ENCODE data around the gene MAGI2.
"Not testable (repeated sequence)": the region's sequence is repeated elsewhere in the genome, so short reads cannot be mapped to it uniquely, and the experiment has no call there.

MAGI2 gene

GRCh38 chr7:78322231-78322630 lies 1131.2 kb downstream of the MAGI2 start:
- not testable (repeated sequence) for H3K36me3 Mint-ChIP-seq (ENCODE audit: low read depth); H3K4me1 Mint-ChIP-seq (ENCODE audit: low read depth); H3K9me3 Mint-ChIP-seq; H3K27me3 Mint-ChIP-seq (ENCODE audit: low read depth); H3K4me3 Mint-ChIP-seq; DNase-seq (ENCODE audit: low spot score); H3K27ac Mint-ChIP-seq

GRCh38 chr7:78317371-78317770 lies 1136.1 kb downstream of the MAGI2 start:
- Mint-ChIP-seq H3K27me3 (ENCODE audit: low read depth) (no peaks in the 10 kb centered on the region), H3K4me3 (no peak overlapping the region), H3K27ac (no peak overlapping the region), H3K9me3 (peaks cover 3% of the 10 kb centered on the region), H3K36me3 (ENCODE audit: low read depth) (no peaks in the 10 kb centered on the region), H3K4me1 (ENCODE audit: low read depth) (no peaks in the 10 kb centered on the region)
- no peak for DNase-seq (ENCODE audit: low spot score)

DNA sequence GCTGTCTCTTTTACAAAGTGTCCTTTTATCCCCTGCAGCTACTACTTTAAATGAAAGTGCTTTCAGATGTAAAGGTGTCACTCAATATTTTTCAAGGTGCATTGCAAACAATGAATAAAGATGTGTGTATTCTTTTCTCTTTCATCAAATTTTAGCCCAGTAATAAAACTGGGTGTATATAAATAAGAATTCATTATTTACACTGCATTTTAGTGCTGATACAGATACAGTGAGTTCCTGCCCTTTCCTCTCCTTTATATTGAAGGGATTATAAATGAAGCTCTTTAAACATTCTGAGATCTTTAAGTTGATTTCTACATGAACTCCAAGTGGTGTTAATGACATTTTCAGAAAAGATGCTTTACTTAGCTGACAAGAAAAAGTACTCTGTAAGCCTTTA lies 1137.4 kb downstream of the MAGI2 start:
- Mint-ChIP-seq H3K36me3 (ENCODE audit: low read depth) (no peaks in the 10 kb centered on the region), H3K4me1 (ENCODE audit: low read depth) (no peaks in the 10 kb centered on the region), H3K27me3 (ENCODE audit: low read depth) (no peaks in the 10 kb centered on the region), H3K9me3 (peaks cover 3% of the 10 kb centered on the region), H3K27ac (no peak overlapping the region), H3K4me3 (no peak overlapping the region)
- no peak for DNase-seq (ENCODE audit: low spot score)

DNA sequence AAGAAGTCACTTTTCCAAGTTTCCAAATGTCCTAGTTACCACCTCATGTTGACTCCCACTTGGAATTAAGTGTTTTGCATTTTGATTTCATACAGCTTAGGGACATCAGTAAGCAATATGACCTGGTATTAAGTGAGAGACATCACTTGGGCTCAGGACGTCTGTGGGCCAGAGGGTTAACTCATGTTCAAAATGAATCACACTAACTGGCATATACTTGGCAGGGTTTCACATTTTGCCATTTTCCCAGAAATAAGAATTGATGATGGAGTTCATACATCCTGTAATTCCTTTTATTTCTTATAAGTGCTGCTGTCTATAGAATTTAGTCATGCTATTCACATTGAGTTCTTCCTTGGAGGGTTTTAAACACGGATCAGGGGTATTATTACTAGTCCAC lies 1138.3 kb downstream of the MAGI2 start:
- H3K9me3 Mint-ChIP-seq = peaks cover 3% of the 10 kb centered on the region

GRCh38 chr7:78311181-78311580 lies 1142.3 kb downstream of the MAGI2 start:
- Mint-ChIP-seq H3K9me3 (no peaks in the 10 kb centered on the region), H3K4me3 (no peak overlapping the region), H3K36me3 (ENCODE audit: low read depth) (no peaks in the 10 kb centered on the region), H3K4me1 (ENCODE audit: low read depth) (no peaks in the 10 kb centered on the region), H3K27ac (no peak overlapping the region), H3K27me3 (ENCODE audit: low read depth) (no peaks in the 10 kb centered on the region)
- DNase-seq (ENCODE audit: low spot score) = no peak

More for the DNA sequence above, 1138.3 kb downstream of the MAGI2 start:
- Mint-ChIP-seq H3K27ac (no peak overlapping the region), H3K4me3 (no peak overlapping the region), H3K27me3 (ENCODE audit: low read depth) (no peaks in the 10 kb centered on the region), H3K36me3 (ENCODE audit: low read depth) (no peaks in the 10 kb centered on the region), H3K4me1 (ENCODE audit: low read depth) (no peaks in the 10 kb centered on the region)
- no peak for DNase-seq (ENCODE audit: low spot score)

DNA sequence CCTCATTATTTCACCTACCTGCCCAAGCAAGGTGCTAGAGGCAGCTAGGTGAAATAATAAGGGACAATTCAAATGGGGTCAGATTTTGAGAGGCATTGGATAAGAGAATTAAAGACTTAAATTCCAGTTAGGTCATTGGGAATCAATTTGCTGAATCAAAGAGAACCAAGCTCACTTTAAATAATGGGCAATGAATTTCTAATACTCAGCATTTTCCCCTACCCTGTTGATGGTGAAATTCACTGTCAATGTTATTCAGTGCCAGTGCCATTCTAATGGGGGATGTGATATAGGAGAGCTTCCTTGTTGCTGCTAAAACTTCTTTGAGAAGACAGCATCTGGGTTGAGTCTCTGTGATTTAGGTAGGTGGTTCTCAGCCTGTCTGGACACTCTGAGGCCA lies 1145.6 kb downstream of the MAGI2 start:
- Mint-ChIP-seq H3K27me3 (ENCODE audit: low read depth) (no peaks in the 10 kb centered on the region), H3K27ac (no peak overlapping the region), H3K4me3 (no peak overlapping the region), H3K36me3 (ENCODE audit: low read depth) (no peaks in the 10 kb centered on the region), H3K9me3 (no peaks in the 10 kb centered on the region), H3K4me1 (ENCODE audit: low read depth) (no peaks in the 10 kb centered on the region)
- DNase-seq (ENCODE audit: low spot score) = no peak

DNA sequence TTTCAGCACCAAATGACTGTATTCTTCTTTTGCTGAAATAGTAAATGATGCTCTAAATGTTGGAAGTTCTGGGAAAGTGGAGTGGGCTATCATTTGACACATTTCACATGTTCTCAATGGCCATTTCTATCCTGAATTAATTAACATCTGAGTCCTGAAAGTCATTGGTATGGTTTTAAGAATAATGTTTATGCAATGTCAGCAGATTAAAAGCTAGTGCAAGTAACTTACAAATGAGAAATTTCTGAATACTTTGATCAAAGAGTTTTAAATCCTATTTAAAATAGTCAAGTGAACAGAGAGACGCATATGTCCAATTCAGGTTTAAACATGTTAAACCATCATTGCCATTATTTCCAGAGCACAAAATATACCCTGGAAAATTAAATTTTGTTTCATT lies 1146.8 kb downstream of the MAGI2 start:
- H3K36me3 Mint-ChIP-seq (ENCODE audit: low read depth) = no peaks in the 10 kb centered on the region
- no peak overlapping the region for H3K27ac Mint-ChIP-seq
- DNase-seq (ENCODE audit: low spot score) = no peak
- no peaks in the 10 kb centered on the region for H3K4me1 Mint-ChIP-seq (ENCODE audit: low read depth)
- H3K9me3 Mint-ChIP-seq = no peaks in the 10 kb centered on the region
- H3K27me3 Mint-ChIP-seq (ENCODE audit: low read depth) = no peaks in the 10 kb centered on the region
- H3K4me3 Mint-ChIP-seq = no peak overlapping the region

DNA sequence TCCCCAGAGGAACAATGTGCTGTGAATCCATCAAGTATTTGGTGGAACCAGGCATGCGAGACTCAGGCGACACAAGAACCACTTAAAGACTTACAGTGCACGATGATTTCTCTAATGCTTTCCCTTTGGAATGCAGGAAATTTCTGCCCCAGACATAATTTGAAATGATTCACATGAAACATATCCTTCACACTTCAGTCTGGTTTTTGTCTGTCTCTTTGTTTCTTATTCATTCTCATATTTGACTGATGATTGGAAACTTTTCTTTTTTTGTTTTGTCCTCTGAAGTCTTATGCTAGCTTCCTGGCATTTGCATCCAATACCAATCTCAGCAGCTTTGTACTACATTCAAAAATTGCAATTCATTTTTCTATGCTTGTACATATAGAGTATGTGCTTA lies 1152.1 kb downstream of the MAGI2 start:
- Mint-ChIP-seq H3K27ac (no peak overlapping the region), H3K4me3 (no peak overlapping the region), H3K27me3 (ENCODE audit: low read depth) (no peaks in the 10 kb centered on the region), H3K4me1 (ENCODE audit: low read depth) (no peaks in the 10 kb centered on the region), H3K36me3 (ENCODE audit: low read depth) (no peaks in the 10 kb centered on the region), H3K9me3 (no peaks in the 10 kb centered on the region)
- no peak for DNase-seq (ENCODE audit: low spot score)

- no peak overlapping the region for H3K4me3 Mint-ChIP-seq
- H3K9me3 Mint-ChIP-seq = peaks cover 4% of the 10 kb centered on the region
- H3K27ac Mint-ChIP-seq = no peak overlapping the region
- no peaks in the 10 kb centered on the region for H3K4me1 Mint-ChIP-seq (ENCODE audit: low read depth)
- H3K36me3 Mint-ChIP-seq (ENCODE audit: low read depth) = no peaks in the 10 kb centered on the region
- no peaks in the 10 kb centered on the region for H3K27me3 Mint-ChIP-seq (ENCODE audit: low read depth)
- no peak for DNase-seq (ENCODE audit: low spot score)
Measured at GRCh38 chr7:78299088-78299487, 1154.4 kb downstream of the MAGI2 start.

DNA sequence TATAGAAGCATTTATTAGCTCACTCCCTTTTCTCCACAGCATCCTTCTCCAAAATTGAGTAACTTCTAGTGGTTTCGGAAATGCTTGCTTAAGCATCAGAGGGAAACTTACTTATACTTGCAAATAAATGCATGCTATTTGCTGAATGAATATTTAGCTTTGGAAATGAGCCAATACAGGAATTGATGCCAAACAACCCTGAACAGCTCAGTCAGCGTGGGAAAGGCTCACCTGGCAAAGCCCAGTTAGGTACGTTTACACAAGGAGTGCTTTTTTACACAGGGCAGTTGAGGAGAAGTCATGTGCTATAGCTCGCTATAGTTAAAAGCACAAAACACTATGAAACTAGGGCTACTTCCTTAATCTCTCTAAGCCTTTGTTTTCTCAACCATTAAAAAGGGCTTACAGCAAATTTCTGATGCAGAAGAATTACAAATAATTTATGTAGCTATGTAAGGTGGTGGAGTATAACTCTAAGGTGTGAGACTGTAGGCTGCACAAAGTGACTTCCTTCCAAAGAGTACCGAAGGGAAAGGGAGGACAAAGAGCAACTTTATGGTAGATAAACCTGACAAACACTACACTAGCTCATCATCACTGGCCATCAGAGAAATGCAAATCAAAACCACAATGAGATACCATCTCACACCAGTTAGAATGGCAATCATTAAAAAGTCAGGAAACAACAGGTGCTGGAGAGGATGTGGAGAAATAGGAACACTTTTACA lies 1156.7 kb downstream of the MAGI2 start:
- no peak for DNase-seq (ENCODE audit: low spot score)
- Mint-ChIP-seq H3K4me3 (no peak overlapping the region), H3K36me3 (ENCODE audit: low read depth) (no peaks in the 10 kb centered on the region), H3K27me3 (ENCODE audit: low read depth) (no peaks in the 10 kb centered on the region), H3K27ac (no peak overlapping the region), H3K9me3 (peaks cover 4% of the 10 kb centered on the region), H3K4me1 (ENCODE audit: low read depth) (no peaks in the 10 kb centered on the region)

- no peaks in the 10 kb centered on the region for H3K36me3 Mint-ChIP-seq (ENCODE audit: low read depth)
- no peak overlapping the region for H3K4me3 Mint-ChIP-seq
- H3K27me3 Mint-ChIP-seq (ENCODE audit: low read depth) = no peaks in the 10 kb centered on the region
- DNase-seq (ENCODE audit: low spot score) = no peak
- H3K4me1 Mint-ChIP-seq (ENCODE audit: low read depth) = no peaks in the 10 kb centered on the region
- H3K27ac Mint-ChIP-seq = no peak overlapping the region
- peaks cover 4% of the 10 kb centered on the region for H3K9me3 Mint-ChIP-seq
Measured at GRCh38 chr7:78296046-78296597, 1157.3 kb downstream of the MAGI2 start.

GRCh38 chr7:78289471-78289870 lies 1164.0 kb downstream of the MAGI2 start:
- H3K27me3 Mint-ChIP-seq (ENCODE audit: low read depth); H3K36me3 Mint-ChIP-seq (ENCODE audit: low read depth); H3K4me1 Mint-ChIP-seq (ENCODE audit: low read depth); H3K4me3 Mint-ChIP-seq; H3K27ac Mint-ChIP-seq; DNase-seq (ENCODE audit: low spot score); H3K9me3 Mint-ChIP-seq: not testable (repeated sequence)

- Mint-ChIP-seq H3K36me3 (ENCODE audit: low read depth) (no peaks in the 10 kb centered on the region), H3K4me3 (no peak overlapping the region), H3K4me1 (ENCODE audit: low read depth) (no peaks in the 10 kb centered on the region), H3K27me3 (ENCODE audit: low read depth) (no peaks in the 10 kb centered on the region), H3K27ac (no peak overlapping the region), H3K9me3 (no peaks in the 10 kb centered on the region)
- DNase-seq (ENCODE audit: low spot score) = no peak
Measured at GRCh38 chr7:78284945-78285344, 1168.5 kb downstream of the MAGI2 start.

DNA sequence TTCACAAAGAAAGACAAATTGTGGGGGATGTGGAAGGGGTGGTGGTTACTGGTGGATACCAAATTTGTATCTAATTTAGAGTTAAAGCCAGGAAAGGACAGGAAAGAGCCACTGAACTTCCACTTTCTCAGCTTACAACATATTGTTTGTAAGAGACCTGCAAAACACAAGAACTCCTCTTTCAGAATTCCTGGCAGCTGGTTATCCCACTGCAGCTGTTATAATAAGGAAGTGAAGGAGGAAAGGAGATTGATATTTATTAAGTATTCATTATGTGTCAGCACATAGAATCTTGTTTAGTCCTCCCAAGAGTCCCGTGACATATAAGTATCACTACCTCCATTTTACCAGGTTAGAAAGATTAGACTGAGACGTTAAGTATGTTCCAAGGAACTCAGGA lies 1173.2 kb downstream of the MAGI2 start:
- no peaks in the 10 kb centered on the region for H3K4me1 Mint-ChIP-seq (ENCODE audit: low read depth)
- no peak overlapping the region for H3K27ac Mint-ChIP-seq
- H3K4me3 Mint-ChIP-seq = no peak overlapping the region
- H3K36me3 Mint-ChIP-seq (ENCODE audit: low read depth) = no peaks in the 10 kb centered on the region
- no peaks in the 10 kb centered on the region for H3K9me3 Mint-ChIP-seq
- no peak for DNase-seq (ENCODE audit: low spot score)
- H3K27me3 Mint-ChIP-seq (ENCODE audit: low read depth) = no peaks in the 10 kb centered on the region

DNA sequence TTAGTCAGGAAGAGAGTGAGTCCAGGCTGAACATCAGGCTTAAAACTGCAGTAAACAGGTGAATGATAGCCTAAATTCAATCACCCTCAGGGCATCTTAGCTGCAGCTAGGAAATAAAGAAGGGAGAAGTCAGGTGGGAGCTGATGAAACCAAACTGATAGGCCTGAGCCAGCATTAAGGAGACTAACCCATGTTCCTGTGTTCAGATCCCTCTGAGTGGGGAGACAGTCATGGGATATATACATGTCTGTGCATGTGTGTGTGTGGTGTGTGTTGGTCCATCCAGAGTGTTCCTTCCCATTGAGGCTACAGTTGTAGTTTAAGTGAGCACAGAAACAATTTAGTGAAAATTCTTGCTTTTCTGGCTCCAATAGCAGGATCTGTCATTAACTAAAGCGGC lies 1174.0 kb downstream of the MAGI2 start:
- no peaks in the 10 kb centered on the region for H3K9me3 Mint-ChIP-seq
- no peak for DNase-seq (ENCODE audit: low spot score)
- H3K27me3 Mint-ChIP-seq (ENCODE audit: low read depth) = no peaks in the 10 kb centered on the region
- no peaks in the 10 kb centered on the region for H3K4me1 Mint-ChIP-seq (ENCODE audit: low read depth)
- no peak overlapping the region for H3K27ac Mint-ChIP-seq
- no peaks in the 10 kb centered on the region for H3K36me3 Mint-ChIP-seq (ENCODE audit: low read depth)
- H3K4me3 Mint-ChIP-seq = no peak overlapping the region
